Glomerular visceral epithelial cell (primary cell): ENCODE measurements around the gene MEN1.

Experiments
- DNase-seq: peaks from one replicate; pipeline ENCODE4 v3.0.0-alpha.2; 2016; ENCODE audit errors: extremely low spot score

Gene MEN1

GRCh38 chr11:64810271-64810890 lies at the start of gene MEN1:
TSS of gene MEN1 (minus strand) at chr11:64810551. CDS start at chr11:64810109, 442 bp downstream.
- peak; percentile 94 for DNase-seq

- DNase-seq: no peak
Measured at GRCh38 chr11:64859542-64860414, 49.4 kb upstream of the MEN1 start.

GRCh38 chr11:64858467-64859263 lies 48.3 kb upstream of the MEN1 start:
- DNase-seq: no peak

GRCh38 chr11:64857485-64857884 lies 47.1 kb upstream of the MEN1 start:
- DNase-seq: no peak

- DNase-seq: peak; percentile 92
Measured at GRCh38 chr11:64856382-64857227, 46.3 kb upstream of the MEN1 start.

- DNase-seq: no peak
Measured at GRCh38 chr11:64855596-64856304, 45.4 kb upstream of the MEN1 start.

- DNase-seq: peak; percentile 96
Measured at GRCh38 chr11:64854534-64855502, 44.5 kb upstream of the MEN1 start.

GRCh38 chr11:64854157-64854533 lies 43.8 kb upstream of the MEN1 start:
- DNase-seq: no peak

- DNase-seq: no peak
Measured at GRCh38 chr11:64853709-64854108, 43.4 kb upstream of the MEN1 start.

- DNase-seq: no peak
Measured at GRCh38 chr11:64852804-64853509, 42.6 kb upstream of the MEN1 start.

GRCh38 chr11:64851831-64852351 lies 41.5 kb upstream of the MEN1 start:
- no peak for DNase-seq

- no peak for DNase-seq
Measured at GRCh38 chr11:64850979-64851567, 40.7 kb upstream of the MEN1 start.

- no peak for DNase-seq
Measured at GRCh38 chr11:64849598-64850356, 39.4 kb upstream of the MEN1 start.

GRCh38 chr11:64848826-64849597 lies 38.7 kb upstream of the MEN1 start:
- no peak for DNase-seq

- no peak for DNase-seq
Measured at GRCh38 chr11:64848214-64848825, 38.0 kb upstream of the MEN1 start.

GRCh38 chr11:64846998-64847666 lies 36.8 kb upstream of the MEN1 start:
- DNase-seq: peak; percentile 93
